ENCODE results near the gene VAV3.

- no peak for TF ChIP-seq CTCF (optimal IDR thresholded peaks at IDR 0.05 in 1 of 3, IDR thresholded peaks at IDR 0.05 in 1 of 3, conservative IDR thresholded peaks at IDR 0.05 in 1 of 3; ENCODE audit: extremely low read depth in 1 of 3, insufficient read depth in 2 of 3, low read length in 3 of 3)
- TF ChIP-seq EZH2 (IDR thresholded peaks at IDR 0.05; ENCODE audit: low read length): no peak
Observed at GRCh38 chr1:107940701-107941100, 24.3 kb downstream of the VAV3 start.
